ENCODE data around the gene HAUS7. TPM values are rescaled to one million over a fixed set of nuclear protein-coding genes. Genes with fewer than 3 reads are reported as not detected.

Gene HAUS7
- total RNA-seq, 2 experiments from 2014 or later: 24.4 to 25.6 TPM

- DNase-seq (no peak), ATAC-seq (ENCODE audit: poor library complexity) (no peak)
- Histone ChIP-seq H3K27ac (ENCODE audit: low read depth in 1 of 2, low read length in 2 of 2) (no peak overlapping the region), H3K4me1 (ENCODE audit: insufficient read depth, low read length) (no peaks in the 10 kb centered on the region), H3K9me3 (ENCODE audit: control insufficient read depth in 1 of 2, insufficient read depth in 1 of 2, low read length in 2 of 2) (no peaks in the 10 kb centered on the region), H3K4me3 (ENCODE audit: low read length) (no peak overlapping the region), H3K36me3 (ENCODE audit: insufficient read depth, low read length) (peaks cover 22% of the 10 kb centered on the region), H3K27me3 (ENCODE audit: control insufficient read depth in 1 of 2, insufficient read depth in 2 of 2, low read length in 2 of 2) (no peaks in the 10 kb centered on the region)
- intact Hi-C loops (cut with DNase I, micrococcal nuclease): no loop called here
- H3K9me3 Mint-ChIP-seq: no peaks in the 10 kb centered on the region
- H3K4me3 Mint-ChIP-seq: no peak overlapping the region
- H3K27ac Mint-ChIP-seq: no peak overlapping the region
- TF ChIP-seq CTCF (IDR thresholded peaks at IDR 0.05): no peak
- no peaks in the 10 kb centered on the region for H3K4me1 Mint-ChIP-seq (ENCODE audit: low read depth)
- CTCF ChIA-PET: no interaction called here
- H3K36me3 Mint-ChIP-seq (ENCODE audit: low read depth): peaks cover 42% of the 10 kb centered on the region
- POLR2A ChIA-PET: no interaction called here
- no peaks in the 10 kb centered on the region for H3K27me3 Mint-ChIP-seq
These were observed 7.3 kb downstream of the HAUS7 start for GRCh38 chrX:153463031-153463430.

- TF ChIP-seq CTCF (IDR thresholded peaks at IDR 0.05): no peak
- no peaks in the 10 kb centered on the region for H3K9me3 Mint-ChIP-seq
- ATAC-seq (ENCODE audit: poor library complexity): no peak
These were observed 8.1 kb downstream of the HAUS7 start for GRCh38 chrX:153462291-153462690.

GRCh38 chrX:153460826-153461225 is 9.6 kb downstream of the HAUS7 start:
- POLR2A ChIA-PET: no interaction called here
- H3K27ac Mint-ChIP-seq: no peak overlapping the region
- no peak overlapping the region for H3K4me3 Mint-ChIP-seq
- no peaks in the 10 kb centered on the region for H3K27me3 ChIP-seq (ENCODE audit: control insufficient read depth in 1 of 2, insufficient read depth in 2 of 2, low read length in 2 of 2)
- TF ChIP-seq CTCF (IDR thresholded peaks at IDR 0.05): peak; percentile 48
- ATAC-seq (ENCODE audit: poor library complexity) (peak; percentile 44), DNase-seq (peak in 13 of 14 experiments; percentile 35 to 68 (median 44))
- H3K4me1 ChIP-seq (ENCODE audit: insufficient read depth, low read length): no peaks in the 10 kb centered on the region
- H3K27me3 Mint-ChIP-seq: no peaks in the 10 kb centered on the region
- H3K4me1 Mint-ChIP-seq (ENCODE audit: low read depth): no peaks in the 10 kb centered on the region
- CTCF ChIA-PET: interaction anchor here (1.1 to 1.4 kb wide), 3 partner anchors 10 to 519 kb away, joined by 3 to 7 read pairs (median 7); partner anchors contain the start of gene HAUS7
- intact Hi-C loops (cut with DNase I, micrococcal nuclease): loop anchor here in 1 of 2 experiments (2.0 kb wide), 1 partner anchor 46 kb away; no protein-coding TSS in a partner anchor
- no peak overlapping the region for H3K4me3 ChIP-seq (ENCODE audit: low read length)
- no peaks in the 10 kb centered on the region for H3K9me3 ChIP-seq (ENCODE audit: control insufficient read depth in 1 of 2, insufficient read depth in 1 of 2, low read length in 2 of 2)
- H3K36me3 ChIP-seq (ENCODE audit: insufficient read depth, low read length): peaks cover 32% of the 10 kb centered on the region
- no peaks in the 10 kb centered on the region for H3K9me3 Mint-ChIP-seq
- H3K36me3 Mint-ChIP-seq (ENCODE audit: low read depth): peaks cover 42% of the 10 kb centered on the region
- no peak overlapping the region for H3K27ac ChIP-seq (ENCODE audit: low read depth in 1 of 2, low read length in 2 of 2)

More at GRCh38 chrX:153462291-153462690, 8.1 kb downstream of the HAUS7 start:
- Histone ChIP-seq H3K27me3 (ENCODE audit: control insufficient read depth in 1 of 2, insufficient read depth in 2 of 2, low read length in 2 of 2) (no peaks in the 10 kb centered on the region), H3K4me3 (ENCODE audit: low read length) (no peak overlapping the region), H3K9me3 (ENCODE audit: control insufficient read depth in 1 of 2, insufficient read depth in 1 of 2, low read length in 2 of 2) (no peaks in the 10 kb centered on the region), H3K36me3 (ENCODE audit: insufficient read depth, low read length) (peaks cover 21% of the 10 kb centered on the region), H3K27ac (ENCODE audit: low read depth in 1 of 2, low read length in 2 of 2) (no peak overlapping the region), H3K4me1 (ENCODE audit: insufficient read depth, low read length) (no peaks in the 10 kb centered on the region)
- intact Hi-C loops (cut with DNase I, micrococcal nuclease): no loop called here
- H3K27ac Mint-ChIP-seq: no peak overlapping the region
- H3K4me3 Mint-ChIP-seq: no peak overlapping the region
- H3K4me1 Mint-ChIP-seq (ENCODE audit: low read depth): no peaks in the 10 kb centered on the region
- CTCF ChIA-PET: no interaction called here
- POLR2A ChIA-PET: no interaction called here
- no peaks in the 10 kb centered on the region for H3K27me3 Mint-ChIP-seq
- peaks cover 42% of the 10 kb centered on the region for H3K36me3 Mint-ChIP-seq (ENCODE audit: low read depth)
- DNase-seq: no peak
